AG20443 (cell line): ENCODE data around the gene POTEM.
"Not testable (repeated sequence)": the region's sequence is repeated elsewhere in the genome, so short reads cannot be mapped to it uniquely, and the experiment has no call there.

ENCODE experiments used
- DNase-seq: peaks from one replicate; pipeline ENCODE4 v3.0.0; 2012; ENCODE audit warnings: low spot score, mixed read lengths

Gene POTEM

DNA sequence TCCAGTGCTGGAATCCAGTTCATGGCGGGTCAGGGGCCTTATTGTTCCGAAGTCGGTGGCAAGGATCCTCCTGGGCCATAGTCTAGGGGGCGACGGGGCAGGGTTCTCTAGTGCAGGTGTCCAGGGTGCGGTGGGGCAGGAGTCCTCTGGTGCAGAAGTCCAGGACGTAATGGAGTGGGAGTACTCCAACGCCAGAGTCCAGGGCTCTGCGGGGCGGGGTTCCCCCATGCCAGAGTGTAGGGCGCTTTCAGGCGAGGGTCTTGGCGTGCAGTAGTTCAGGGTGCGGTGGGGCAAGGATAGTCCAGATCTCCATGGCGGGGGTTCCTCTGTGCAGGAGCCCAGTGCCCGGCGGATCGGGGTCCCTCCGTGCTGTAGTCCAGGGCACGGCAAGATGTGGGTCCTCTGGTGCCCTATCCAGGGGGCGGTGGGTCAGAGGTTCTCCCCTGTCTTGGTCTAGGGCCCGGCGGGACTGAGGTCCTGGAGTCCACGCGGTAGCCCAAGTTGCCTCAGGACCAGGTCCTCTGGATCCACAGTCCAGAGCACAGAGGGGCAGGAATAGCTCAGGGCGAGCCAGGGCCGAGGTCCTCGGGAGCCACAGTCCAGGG is 70.9 kb downstream of the POTEM start:
- DNase-seq, result not testable (repeated sequence)

DNA sequence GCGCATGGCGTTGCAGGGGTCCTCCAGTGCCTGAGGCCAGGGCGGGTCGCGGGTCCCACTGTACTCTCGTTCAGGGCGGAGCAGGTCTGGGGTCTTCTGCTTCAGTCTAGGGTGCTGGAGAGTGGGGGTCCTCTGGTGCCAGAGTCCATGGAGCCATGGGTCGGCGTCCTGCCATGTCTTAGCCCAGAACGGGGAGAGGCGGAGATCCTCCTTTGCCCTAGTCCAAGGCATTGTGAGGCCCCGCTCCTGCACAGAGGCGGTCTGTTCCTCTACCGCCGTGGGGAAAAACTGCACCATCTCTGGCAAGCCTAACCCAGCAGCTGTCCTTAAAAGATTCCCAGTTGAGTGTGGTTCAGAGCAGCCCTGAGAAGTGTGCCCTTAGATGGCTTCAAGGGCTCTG is 71.6 kb downstream of the POTEM start:
- DNase-seq, result not testable (repeated sequence)

DNA sequence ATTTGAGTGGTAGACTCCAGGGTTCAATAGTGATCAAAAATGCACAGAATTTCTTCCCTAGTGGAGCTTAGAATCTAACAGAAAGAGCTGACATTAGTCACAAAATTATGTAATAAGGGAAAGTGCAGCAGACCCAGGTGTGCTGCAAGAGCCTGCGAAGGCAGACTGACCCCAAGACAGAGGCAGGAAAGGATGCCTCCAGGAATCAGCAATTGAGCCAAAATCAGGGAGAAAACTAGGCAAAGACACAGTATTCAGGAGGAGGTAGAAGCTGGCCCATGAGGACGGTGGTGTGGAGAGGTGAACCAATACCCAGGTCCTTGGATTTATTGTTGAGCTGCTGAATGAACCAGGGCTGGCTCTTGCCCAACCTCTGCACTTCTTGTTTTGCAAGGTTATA is 76.2 kb downstream of the POTEM start:
- DNase-seq, result not testable (repeated sequence)
